ES-I3 (cell line): ENCODE data around the gene SCO2.

ENCODE experiments used
- H3K36me3 ChIP-seq: 2 replicates; pipeline ENCODE4 v1.6.1; 2013; ENCODE audit warnings: mild to moderate bottlenecking, low read length, control low read depth, moderate library complexity; ENCODE audit not compliant: insufficient read depth
- H3K4me1 ChIP-seq: 2 replicates; pipeline ENCODE4 v1.6.1; 2013; ENCODE audit warnings: mild to moderate bottlenecking, control low read depth, low read length; ENCODE audit not compliant: insufficient read depth
- H3K9ac ChIP-seq: 2 replicates; pipeline ENCODE4 v1.6.1; 2013; ENCODE audit warnings: low read depth, mild to moderate bottlenecking, low read length, moderate library complexity
- H3K9me3 ChIP-seq: 2 replicates; pipeline ENCODE4 v1.6.1; 2013; ENCODE audit warnings: mild to moderate bottlenecking, low read length, moderate library complexity; ENCODE audit not compliant: control insufficient read depth, insufficient read depth

SCO2 gene

DNA sequence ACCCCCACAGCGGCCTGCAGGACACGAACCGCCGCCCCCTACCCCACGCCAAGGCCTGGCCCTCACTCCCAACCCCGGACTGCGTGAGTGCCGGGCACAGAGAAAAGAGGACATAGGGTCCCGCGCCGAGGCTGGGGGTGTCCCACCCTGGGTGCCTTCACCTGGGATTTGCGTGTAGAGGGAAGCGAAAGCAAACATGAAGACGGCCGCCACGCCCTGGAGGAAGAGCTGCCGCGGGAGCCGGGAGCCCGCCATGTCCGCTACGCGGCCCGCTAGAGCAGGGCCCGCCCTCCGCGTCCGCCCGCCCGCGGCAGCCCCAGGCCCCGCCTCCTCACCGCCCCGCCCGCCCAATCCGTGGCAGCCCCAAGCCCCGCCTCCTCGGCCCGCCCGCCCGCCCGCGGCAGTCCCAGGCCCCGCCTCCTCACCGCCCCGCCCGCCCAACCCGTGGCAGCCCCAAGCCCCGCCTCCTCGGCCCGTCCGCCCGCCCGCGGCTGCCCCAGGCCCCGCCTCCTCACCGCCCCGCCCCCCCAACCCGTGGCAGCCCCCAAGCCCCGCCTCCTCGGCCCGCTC lies 17.9 kb downstream of the SCO2 start, which contains the start of gene LMF2:
TSS of gene LMF2 (minus strand) at position 282 of the 570 bp plus-strand sequence. CDS start at position 255, 27 bp downstream.
- peak within 1 kb of the TSS; percentile 84 for H3K9ac ChIP-seq
- peaks cover 6% of the 10 kb centered on the region; the same call in 1 of the 2 replicates for H3K4me1 ChIP-seq
- H3K9me3 ChIP-seq: no peaks in the 10 kb centered on the region
- H3K36me3 ChIP-seq: no peaks in the 10 kb centered on the region

DNA sequence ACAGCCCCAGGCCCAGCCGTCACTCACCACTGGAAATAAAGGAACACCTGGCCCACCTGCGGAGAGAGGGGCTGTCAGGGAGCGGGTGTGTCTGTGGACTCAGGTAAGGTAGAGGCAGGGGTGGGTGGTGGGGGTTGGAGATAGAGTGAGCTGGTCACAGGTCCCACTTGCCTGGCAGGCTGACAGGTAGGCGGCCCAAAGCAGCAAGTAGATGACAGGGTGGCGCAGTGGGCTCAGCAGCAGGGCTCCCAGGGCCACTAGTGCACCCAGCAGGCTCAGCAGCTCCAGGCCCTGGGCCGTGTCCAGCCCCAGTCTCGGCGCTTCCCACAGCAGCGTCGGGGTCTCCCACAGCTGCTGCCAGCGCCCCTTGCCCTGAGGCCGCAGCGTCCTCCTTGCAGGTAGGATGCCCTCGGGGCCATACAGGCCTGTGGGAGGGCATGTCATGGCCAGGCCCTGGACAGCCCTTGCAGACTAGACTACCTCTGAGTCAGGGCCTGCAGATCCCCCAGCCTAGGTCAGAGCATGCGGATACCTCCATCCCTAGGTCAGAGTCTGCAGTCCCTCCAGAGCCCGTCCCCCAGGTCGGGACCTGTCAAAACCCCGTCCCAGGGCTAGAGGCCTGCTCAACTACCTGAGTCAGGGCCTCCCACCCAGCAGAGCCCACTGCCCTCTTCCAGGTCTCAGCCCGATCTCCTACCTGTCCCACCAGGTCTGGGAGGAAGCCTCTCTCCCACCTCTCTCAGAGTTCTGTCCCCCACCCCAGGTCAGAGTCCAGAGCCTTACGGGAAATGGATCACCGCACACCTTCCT lies 18.6 kb downstream of the SCO2 start:
- Histone ChIP-seq H3K4me1 (peaks cover 6% of the 10 kb centered on the region; the same call in 1 of the 2 replicates), H3K9ac (peak overlapping the region; percentile 55), H3K36me3 (no peaks in the 10 kb centered on the region), H3K9me3 (no peaks in the 10 kb centered on the region)

DNA sequence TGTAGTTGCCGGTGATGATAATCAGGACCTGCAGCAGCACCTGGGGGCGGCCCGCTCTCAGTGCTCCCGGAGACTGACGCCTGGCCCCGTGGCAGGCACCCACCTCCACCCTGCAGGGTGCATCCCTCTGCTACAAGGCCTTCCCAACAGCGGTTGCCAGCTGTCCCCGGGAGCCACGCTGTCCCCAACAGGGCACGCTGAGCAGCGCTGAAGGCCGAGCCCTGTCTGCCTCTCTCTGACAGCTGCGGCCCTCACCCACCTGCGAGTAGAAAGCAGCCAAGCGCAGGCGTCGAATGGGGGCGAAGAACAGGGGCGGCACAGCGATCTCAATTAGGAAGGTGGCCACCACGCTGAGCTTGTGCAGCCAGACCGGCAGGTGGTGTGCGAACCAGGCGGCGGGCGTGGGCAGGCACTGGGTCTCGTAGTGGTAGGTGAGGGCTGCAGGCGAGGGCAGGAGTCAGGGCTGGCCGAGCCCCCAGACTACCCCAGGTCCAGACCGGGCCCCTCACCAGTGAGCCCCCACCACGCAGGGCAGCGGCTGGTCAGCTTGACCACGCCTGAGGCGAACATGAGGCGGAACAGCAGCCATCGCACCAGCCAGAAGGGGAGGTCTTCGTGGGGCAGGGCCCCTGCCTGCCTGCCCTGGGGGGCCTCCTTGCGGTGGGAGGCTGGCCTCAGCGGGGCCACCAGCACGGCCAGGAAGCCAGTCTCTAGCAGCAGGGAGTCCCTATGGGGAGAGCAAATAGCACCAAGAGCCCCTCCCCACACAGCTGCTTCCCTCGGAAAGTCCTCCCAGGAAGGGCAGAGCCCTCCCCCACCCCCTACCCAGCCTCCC lies 19.4 kb downstream of the SCO2 start:
- H3K36me3 ChIP-seq: no peaks in the 10 kb centered on the region
- peaks cover 6% of the 10 kb centered on the region; the same call in 1 of the 2 replicates for H3K4me1 ChIP-seq
- no peaks in the 10 kb centered on the region for H3K9me3 ChIP-seq
- H3K9ac ChIP-seq: no peak overlapping the region

DNA sequence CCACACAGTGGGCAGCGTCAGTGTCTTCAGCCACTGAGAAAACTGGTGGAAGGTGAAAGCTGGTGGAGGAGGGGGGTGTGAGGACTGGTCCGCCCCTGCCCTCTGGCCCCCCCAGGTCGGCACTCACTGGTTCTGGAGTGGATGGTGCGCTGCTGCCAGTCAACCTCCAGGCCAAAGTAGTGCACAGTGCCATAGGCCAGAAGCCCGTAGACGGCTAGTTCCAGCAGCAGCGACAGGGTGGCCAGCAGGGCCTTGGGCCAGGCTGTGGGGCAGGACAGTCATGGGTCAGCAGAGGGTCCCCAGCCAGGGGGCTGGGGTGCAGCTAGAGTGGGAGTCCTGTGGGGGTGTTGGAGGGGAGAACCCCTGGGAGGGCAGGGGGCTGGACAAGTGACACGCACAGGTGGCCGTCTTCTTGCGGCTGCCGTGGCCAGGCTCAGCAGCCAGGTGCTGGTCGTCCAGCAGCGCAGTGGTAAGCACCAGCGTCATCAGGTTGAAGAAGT lies 20.1 kb downstream of the SCO2 start:
- Histone ChIP-seq H3K36me3 (no peaks in the 10 kb centered on the region), H3K4me1 (peaks cover 6% of the 10 kb centered on the region; the same call in 1 of the 2 replicates), H3K9me3 (no peaks in the 10 kb centered on the region), H3K9ac (no peak overlapping the region)

DNA sequence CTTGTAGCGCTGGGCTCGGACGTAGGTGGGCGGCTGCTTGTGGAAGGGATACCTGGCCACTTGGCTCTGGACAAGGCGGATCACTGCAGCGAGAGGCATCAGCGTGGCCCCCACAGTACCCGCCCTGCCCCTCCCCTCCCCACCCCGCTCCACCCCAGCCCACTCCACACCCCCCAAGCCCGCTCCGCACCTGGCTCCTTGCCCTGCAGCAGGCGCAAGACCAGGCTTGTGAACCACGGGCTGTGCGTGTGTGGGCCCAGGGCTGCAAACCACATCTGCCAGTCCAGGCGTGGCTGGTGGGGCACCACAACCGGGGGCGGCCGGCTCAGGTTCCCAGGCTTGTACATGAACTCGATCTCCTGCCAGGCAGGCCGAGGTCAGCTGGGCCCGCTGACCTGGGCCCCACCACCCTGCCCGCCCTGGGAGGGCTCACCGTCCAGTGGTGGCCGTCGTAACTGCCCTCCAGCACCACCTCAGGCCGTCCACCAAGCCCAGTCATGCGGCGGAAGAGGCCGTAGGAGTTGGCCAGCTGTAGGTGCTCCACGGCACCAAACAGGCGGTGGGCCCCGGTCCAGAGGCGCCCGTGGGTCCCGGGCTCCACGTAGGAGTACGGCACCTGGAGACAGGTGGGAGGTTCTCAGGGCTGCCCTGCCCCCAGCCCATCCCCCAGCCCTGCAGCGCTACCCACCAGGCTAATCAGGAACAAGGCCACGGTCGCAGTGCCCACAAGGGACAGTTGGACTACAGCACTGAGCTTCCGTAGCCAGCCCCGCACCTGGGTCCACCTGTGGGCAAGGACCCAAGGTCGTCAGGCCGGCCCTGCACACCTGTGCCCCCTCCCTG lies 20.8 kb downstream of the SCO2 start:
- H3K9ac ChIP-seq: no peak overlapping the region
- no peaks in the 10 kb centered on the region for H3K36me3 ChIP-seq
- H3K9me3 ChIP-seq: no peaks in the 10 kb centered on the region
- peaks cover 6% of the 10 kb centered on the region; the same call in 1 of the 2 replicates for H3K4me1 ChIP-seq

DNA sequence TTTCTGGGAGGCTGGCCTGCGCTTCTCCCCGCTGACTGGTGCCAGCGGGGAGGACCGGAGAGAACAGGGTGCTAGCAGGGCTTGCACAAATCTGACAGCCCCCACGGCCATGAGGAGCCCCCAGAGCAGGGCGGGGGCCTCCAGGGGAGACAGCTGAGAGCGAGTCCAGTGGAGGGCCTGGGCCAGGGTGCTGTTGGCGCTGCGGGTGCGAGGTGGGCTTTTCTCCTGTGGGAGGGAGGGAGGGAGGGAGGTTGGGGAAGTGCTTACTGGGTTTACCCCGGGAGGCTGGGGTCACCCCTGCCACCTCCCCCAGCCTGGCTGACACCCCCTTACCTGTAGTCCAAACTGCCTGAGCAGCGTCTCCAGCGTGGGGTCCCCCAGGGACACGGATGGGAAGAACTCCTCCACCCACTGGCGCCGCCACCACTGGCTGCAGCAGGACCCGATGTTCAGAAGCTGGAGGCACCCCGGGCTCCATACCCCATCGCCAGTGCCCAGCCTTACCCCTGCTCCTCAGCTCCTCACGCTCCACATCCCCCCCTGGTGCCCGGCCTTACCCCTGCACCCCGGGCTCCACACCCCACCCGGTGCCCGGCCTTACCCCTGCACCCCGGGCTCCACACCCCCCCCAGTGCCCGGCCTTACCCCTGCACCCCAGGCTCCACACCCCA lies 21.8 kb downstream of the SCO2 start:
- no peak overlapping the region for H3K9ac ChIP-seq
- H3K9me3 ChIP-seq: no peaks in the 10 kb centered on the region
- H3K36me3 ChIP-seq: no peaks in the 10 kb centered on the region
- H3K4me1 ChIP-seq: peaks cover 3% of the 10 kb centered on the region

DNA sequence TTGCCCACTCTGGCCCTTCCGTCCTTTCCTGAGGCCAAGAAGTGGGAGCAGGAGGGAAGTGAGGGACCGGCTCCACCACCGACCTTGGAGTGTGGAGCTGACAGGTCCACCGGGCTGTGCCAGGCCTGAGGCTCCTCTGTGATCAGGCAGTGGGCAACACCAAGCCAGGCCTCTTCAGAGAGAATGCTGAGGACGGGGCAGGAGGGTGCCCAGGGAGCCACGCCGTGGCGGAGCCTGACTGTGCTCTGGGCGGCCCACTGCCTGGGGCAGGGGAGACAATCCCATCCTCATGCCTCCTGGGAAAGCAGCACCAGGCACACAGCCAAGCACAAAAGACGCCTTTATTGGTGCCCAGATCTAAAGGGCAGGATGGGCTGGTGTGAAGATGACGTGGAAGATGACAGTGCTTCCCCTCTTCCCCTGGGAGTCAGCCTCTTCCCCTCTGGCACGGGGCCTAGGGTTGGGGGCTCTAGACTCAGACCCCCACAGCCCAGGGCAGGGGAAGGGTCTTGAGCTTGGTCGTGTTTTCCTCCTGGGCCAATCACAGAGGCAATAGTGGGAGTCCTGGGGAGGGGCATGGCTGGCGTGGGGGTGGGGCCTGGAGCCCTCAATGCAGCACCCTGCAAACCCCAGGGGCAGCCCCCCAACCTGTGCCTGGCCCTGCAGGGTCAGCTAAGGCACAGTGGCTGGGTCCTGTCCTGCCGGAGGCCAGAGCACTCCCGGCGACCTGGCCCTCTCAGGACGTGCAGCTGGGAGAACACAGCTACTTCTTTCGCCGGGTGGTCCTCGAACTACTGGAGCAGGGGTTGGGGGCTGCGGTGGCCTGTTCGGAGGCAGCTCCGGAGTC lies 22.5 kb downstream of the SCO2 start:
- Histone ChIP-seq H3K9ac (no peak overlapping the region), H3K36me3 (no peaks in the 10 kb centered on the region), H3K9me3 (no peaks in the 10 kb centered on the region), H3K4me1 (peaks cover 5% of the 10 kb centered on the region)

DNA sequence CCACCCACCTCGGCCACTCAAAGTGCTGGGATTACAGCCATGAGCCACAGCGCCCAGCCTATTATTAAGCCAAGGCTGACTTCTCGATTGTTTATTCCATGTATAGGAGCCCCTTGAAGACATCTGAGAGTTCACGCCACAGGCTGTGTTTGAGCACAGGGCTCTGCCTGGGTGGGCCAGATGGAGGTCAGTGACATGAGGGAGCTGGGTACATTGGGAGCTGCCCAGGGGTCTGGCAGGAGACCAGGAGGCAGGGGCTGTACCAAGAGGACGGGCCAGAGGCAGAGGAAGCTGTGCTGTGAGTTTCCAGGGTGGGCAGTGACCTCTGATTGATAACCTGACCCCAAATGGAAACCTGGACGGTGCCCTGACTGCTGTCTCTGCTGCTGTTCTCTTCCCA lies 23.3 kb downstream of the SCO2 start:
- no peaks in the 10 kb centered on the region for H3K36me3 ChIP-seq
- H3K9ac ChIP-seq: no peak overlapping the region
- H3K9me3 ChIP-seq: no peaks in the 10 kb centered on the region
- peaks cover 5% of the 10 kb centered on the region for H3K4me1 ChIP-seq

DNA sequence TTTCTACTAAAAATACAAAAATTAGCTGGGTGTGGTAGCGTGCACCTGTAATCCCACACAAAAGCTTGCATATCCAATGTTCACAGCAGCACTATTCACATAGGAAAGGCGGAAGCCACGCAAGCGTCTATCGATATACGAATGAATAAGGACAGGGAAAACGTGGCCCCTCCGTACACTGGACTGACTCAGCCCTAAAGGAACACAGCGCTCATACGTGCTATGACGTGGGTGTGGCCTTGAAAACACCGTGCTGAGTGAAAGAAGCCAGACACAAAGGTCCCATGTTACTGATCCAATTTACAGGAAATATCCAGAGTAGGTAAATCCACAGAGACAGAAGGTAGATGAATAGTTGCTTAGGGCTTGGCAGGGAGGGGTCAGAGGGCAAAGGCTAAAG lies 24.9 kb downstream of the SCO2 start:
- H3K4me1 ChIP-seq: peaks cover 5% of the 10 kb centered on the region; the same call in 1 of the 2 replicates
- no peaks in the 10 kb centered on the region for H3K36me3 ChIP-seq
- no peaks in the 10 kb centered on the region for H3K9me3 ChIP-seq
- no peak overlapping the region for H3K9ac ChIP-seq

DNA sequence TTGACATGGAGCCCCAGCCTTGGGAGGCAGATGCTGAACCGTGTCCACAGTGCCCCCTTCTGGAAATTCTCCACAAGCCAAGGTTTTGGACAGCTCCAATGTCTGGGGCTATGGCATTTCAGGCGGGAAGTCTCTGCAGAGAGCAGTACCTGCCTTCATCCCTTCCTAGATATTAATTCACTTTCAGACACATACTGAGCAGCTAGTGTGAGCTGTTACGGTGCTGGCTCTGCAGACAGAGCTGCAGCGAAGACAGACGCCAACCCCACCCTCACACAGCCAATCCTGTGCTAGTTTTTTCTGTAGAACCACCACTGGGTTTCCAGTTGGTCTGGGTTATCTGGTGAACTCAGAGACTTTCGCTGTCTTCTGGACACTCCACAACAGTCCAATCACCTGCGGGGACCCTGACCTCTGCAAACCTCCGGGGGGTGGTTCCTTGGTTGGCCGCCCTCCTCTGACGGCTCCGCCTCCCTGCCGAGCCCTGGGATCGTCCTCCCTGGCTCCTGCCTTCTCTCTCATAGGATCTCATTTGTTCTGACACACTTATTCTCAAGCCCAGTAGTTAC lies 27.0 kb downstream of the SCO2 start:
- Histone ChIP-seq H3K9ac (peak overlapping the region; percentile 40; the same call in 1 of the 2 replicates), H3K36me3 (no peaks in the 10 kb centered on the region), H3K4me1 (peaks cover 5% of the 10 kb centered on the region; the same call in 1 of the 2 replicates), H3K9me3 (no peaks in the 10 kb centered on the region)

DNA sequence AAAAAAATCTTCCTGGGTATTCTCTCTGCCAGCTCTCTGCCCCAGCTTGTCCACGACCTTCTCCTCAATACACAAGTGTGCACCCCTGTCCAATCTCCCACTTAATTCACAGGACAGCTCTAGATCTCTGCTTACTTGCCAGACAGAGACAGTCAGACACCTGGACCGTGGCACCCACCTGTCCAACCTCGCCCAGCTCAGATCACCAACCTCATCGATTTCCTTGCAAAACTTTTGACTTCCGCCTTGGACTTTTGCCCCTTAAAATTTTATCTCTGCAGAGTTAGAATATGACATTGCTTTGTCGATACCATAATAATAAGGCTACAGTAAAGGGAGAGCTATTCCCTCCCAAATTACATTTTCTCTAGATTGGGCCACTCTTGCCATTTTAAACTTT lies 28.3 kb downstream of the SCO2 start:
- no peaks in the 10 kb centered on the region for H3K36me3 ChIP-seq
- H3K4me1 ChIP-seq: peaks cover 5% of the 10 kb centered on the region; the same call in 1 of the 2 replicates

DNA sequence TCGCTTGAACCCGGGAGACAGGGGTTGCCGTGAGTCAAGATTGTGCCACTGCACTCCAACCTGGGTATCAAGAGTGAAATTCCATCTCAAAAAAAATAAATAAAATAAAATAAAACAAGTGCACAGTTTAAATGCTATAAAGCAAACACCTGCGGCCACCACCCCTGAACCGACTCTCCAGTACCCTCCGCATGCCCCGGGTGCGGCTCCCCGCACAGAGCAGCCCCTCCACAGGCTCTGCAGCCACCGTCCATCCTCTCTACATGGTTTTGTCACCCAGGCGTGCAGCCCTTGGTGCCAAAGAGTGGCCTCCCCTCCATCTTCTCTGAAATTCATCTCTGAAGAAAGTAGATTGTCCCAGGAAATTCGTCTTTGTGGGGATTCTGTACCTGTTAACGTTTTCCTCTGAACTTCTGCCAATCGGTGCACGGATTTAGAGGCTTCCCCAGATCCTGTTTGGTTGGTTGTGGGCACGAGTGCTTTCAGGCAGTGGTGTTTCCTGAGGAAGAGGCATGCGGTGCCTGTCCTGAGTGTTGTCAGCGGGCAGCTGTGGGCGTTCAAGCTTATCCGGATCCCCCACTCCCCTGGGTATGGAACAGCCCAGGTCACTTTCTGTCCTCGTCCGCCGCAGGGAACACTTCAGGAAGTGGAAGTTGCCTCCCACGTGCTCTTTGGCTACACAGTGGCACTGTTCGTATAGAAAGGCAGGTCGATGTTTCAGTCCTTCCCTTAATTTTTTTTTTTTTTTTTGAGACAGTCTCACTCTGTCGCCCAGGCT lies 34.7 kb downstream of the SCO2 start:
- Histone ChIP-seq H3K36me3 (no peaks in the 10 kb centered on the region), H3K9me3 (no peaks in the 10 kb centered on the region), H3K4me1 (no peaks in the 10 kb centered on the region), H3K9ac (no peak overlapping the region)

More for the DNA sequence above, 28.3 kb downstream of the SCO2 start:
- H3K9ac ChIP-seq: no peak overlapping the region
- no peaks in the 10 kb centered on the region for H3K9me3 ChIP-seq
